NCI-H1694 treated with DMSO at 0.1 percent for 48 hours (cell line): ENCODE data around the gene GAPVD1.
"Not testable (repeated sequence)": the region's sequence is repeated elsewhere in the genome, so short reads cannot be mapped to it uniquely, and the experiment has no call there.

Experiments
- DNase-seq: peaks from one replicate; lab custom pipeline; 2025; lab: John Stamatoyannopoulos, UW

The GAPVD1 gene

GRCh38 chr9:125304273-125304672 lies 42.6 kb downstream of the GAPVD1 start:
- DNase-seq, result no peak

GRCh38 chr9:125312411-125312810 lies 50.8 kb downstream of the GAPVD1 start:
- no peak for DNase-seq

- not testable (repeated sequence) for DNase-seq
Measured at GRCh38 chr9:125316359-125316758, 54.7 kb downstream of the GAPVD1 start.

- no peak for DNase-seq
Measured at GRCh38 chr9:125317704-125318103, 56.1 kb downstream of the GAPVD1 start.

- no peak for DNase-seq
Measured at GRCh38 chr9:125321496-125321895, 59.9 kb downstream of the GAPVD1 start.

GRCh38 chr9:125323615-125324014 lies 62.0 kb downstream of the GAPVD1 start:
- no peak for DNase-seq

GRCh38 chr9:125325826-125326225 lies 64.2 kb downstream of the GAPVD1 start:
- DNase-seq, result no peak

- DNase-seq, result no peak
Measured at GRCh38 chr9:125329978-125330377, 68.4 kb downstream of the GAPVD1 start.

GRCh38 chr9:125330587-125330986 lies 69.0 kb downstream of the GAPVD1 start:
- no peak for DNase-seq

- DNase-seq, result no peak
Measured at GRCh38 chr9:125332527-125332926, 70.9 kb downstream of the GAPVD1 start.

GRCh38 chr9:125337236-125337635 lies 75.6 kb downstream of the GAPVD1 start:
- no peak for DNase-seq

- no peak for DNase-seq
Measured at GRCh38 chr9:125338929-125339328, 77.3 kb downstream of the GAPVD1 start.

- DNase-seq, result no peak
Measured at GRCh38 chr9:125341566-125341965, 79.9 kb downstream of the GAPVD1 start.

- DNase-seq, result no peak
Measured at GRCh38 chr9:125343518-125344275, 82.1 kb downstream of the GAPVD1 start.

GRCh38 chr9:125346080-125346732 lies 84.6 kb downstream of the GAPVD1 start:
- DNase-seq, result no peak

GRCh38 chr9:125355601-125356000 lies 94.0 kb downstream of the GAPVD1 start:
- no peak for DNase-seq

- DNase-seq, result no peak
Measured at GRCh38 chr9:125356032-125356431, 94.4 kb downstream of the GAPVD1 start.

- DNase-seq, result no peak
Measured at GRCh38 chr9:125359011-125359410, 97.4 kb downstream of the GAPVD1 start.

GRCh38 chr9:125360601-125361000 lies 99.0 kb downstream of the GAPVD1 start:
- DNase-seq, result no peak

GRCh38 chr9:125361837-125362531 lies 100.4 kb downstream of the GAPVD1 start:
- DNase-seq, result peak; percentile 3

- DNase-seq, result no peak
Measured at GRCh38 chr9:125366676-125367075, 105.0 kb downstream of the GAPVD1 start.

- no peak for DNase-seq
Measured at GRCh38 chr9:125370786-125371185, 109.2 kb downstream of the GAPVD1 start.
